ENCODE data around the gene TET2. TPM values are rescaled to one million over a fixed set of nuclear protein-coding genes. Genes with fewer than 3 reads are reported as not detected.

TET2 gene
- total RNA-seq, 1 donor from 2014 or later = 34.8 TPM

- peaks cover 41% of the 10 kb centered on the region for H3K36me3 Mint-ChIP-seq
- no peak for TF ChIP-seq CTCF (conservative IDR thresholded peaks at IDR 0.05)
- H3K27ac Mint-ChIP-seq = no peak overlapping the region
- no peaks in the 10 kb centered on the region for H3K27me3 Mint-ChIP-seq
- H3K9me3 Mint-ChIP-seq = no peaks in the 10 kb centered on the region
- no peaks in the 10 kb centered on the region for H3K4me1 Mint-ChIP-seq (ENCODE audit: unreplicated experiment)
- no peak for DNase-seq (ENCODE audit: extremely low spot score, unreplicated experiment)
- no peak overlapping the region for H3K4me3 Mint-ChIP-seq
Measured at GRCh38 chr4:105267280-105267679, 120.6 kb downstream of the TET2 start.

- no peaks in the 10 kb centered on the region for H3K27me3 Mint-ChIP-seq
- TF ChIP-seq CTCF (conservative IDR thresholded peaks at IDR 0.05) = no peak
- no peaks in the 10 kb centered on the region for H3K4me1 Mint-ChIP-seq (ENCODE audit: unreplicated experiment)
- H3K36me3 Mint-ChIP-seq = peaks cover 67% of the 10 kb centered on the region
- no peak overlapping the region for H3K27ac Mint-ChIP-seq
- no peak for DNase-seq (ENCODE audit: extremely low spot score, unreplicated experiment)
- H3K4me3 Mint-ChIP-seq = no peak overlapping the region
- H3K9me3 Mint-ChIP-seq = no peaks in the 10 kb centered on the region
Measured at GRCh38 chr4:105272002-105272401, 125.3 kb downstream of the TET2 start.

- no peak overlapping the region for H3K27ac Mint-ChIP-seq
- no peaks in the 10 kb centered on the region for H3K4me1 Mint-ChIP-seq (ENCODE audit: unreplicated experiment)
- H3K4me3 Mint-ChIP-seq = no peak overlapping the region
- peaks cover 67% of the 10 kb centered on the region for H3K36me3 Mint-ChIP-seq
- no peaks in the 10 kb centered on the region for H3K9me3 Mint-ChIP-seq
- H3K27me3 Mint-ChIP-seq = no peaks in the 10 kb centered on the region
- TF ChIP-seq CTCF (conservative IDR thresholded peaks at IDR 0.05) = no peak
- DNase-seq (ENCODE audit: extremely low spot score, unreplicated experiment) = no peak
Measured at GRCh38 chr4:105273230-105273629, 126.6 kb downstream of the TET2 start.

- Mint-ChIP-seq H3K27me3 (no peaks in the 10 kb centered on the region), H3K9me3 (no peaks in the 10 kb centered on the region), H3K4me3 (no peak overlapping the region), H3K36me3 (peaks cover 67% of the 10 kb centered on the region), H3K27ac (no peak overlapping the region), H3K4me1 (ENCODE audit: unreplicated experiment) (no peaks in the 10 kb centered on the region)
- TF ChIP-seq CTCF (conservative IDR thresholded peaks at IDR 0.05) = no peak
- DNase-seq (ENCODE audit: extremely low spot score, unreplicated experiment) = no peak
Measured at GRCh38 chr4:105274090-105274489, 127.4 kb downstream of the TET2 start.

- TF ChIP-seq CTCF (conservative IDR thresholded peaks at IDR 0.05) = no peak
- Mint-ChIP-seq H3K4me3 (no peak overlapping the region), H3K36me3 (peaks cover 65% of the 10 kb centered on the region), H3K9me3 (no peaks in the 10 kb centered on the region), H3K4me1 (ENCODE audit: unreplicated experiment) (no peaks in the 10 kb centered on the region), H3K27ac (no peak overlapping the region), H3K27me3 (no peaks in the 10 kb centered on the region)
- no peak for DNase-seq (ENCODE audit: extremely low spot score, unreplicated experiment)
Measured at GRCh38 chr4:105274504-105274903, 127.8 kb downstream of the TET2 start.
